Endothelial cell of umbilical vein (primary cell): ENCODE measurements around the gene TTC9. TPM values are rescaled to one million over a fixed set of nuclear protein-coding genes. Genes with fewer than 3 reads are reported as not detected.

Experiments
- BruUV-seq: library from RNA; stranded (reverse); fragments of 400-500 nt; replicated peaks from 2 replicates; lab custom pipeline; 2021; lab: Mats Ljungman, UMichigan
- CTCF ChIA-PET: fragments of 300-600, 350-600 bp; sonication (Branson Sonifier 250); formaldehyde crosslinking; loops from one replicate; lab custom pipeline; 2021; ENCODE audit warnings: antibody characterized with exemption, inconsistent platforms; lab: Charles Lee
- POLR2A ChIA-PET: fragments of 300-600, 350-600 bp; sonication (Branson Sonifier 250); formaldehyde crosslinking; loops from one replicate; lab custom pipeline; 2021; ENCODE audit warnings: antibody characterized with exemption, inconsistent platforms; lab: Charles Lee
- DNase-seq: peaks from one replicate; pipeline ENCODE4 v3.0.0-alpha.2; 2011; ENCODE audit warnings: low read depth, low spot score
- FAIRE-seq: peaks from 2 replicates; lab custom pipeline; 2011; peaks lifted over from hg19 to GRCh38; lab: Jason Lieb, UNC
- H2AFZ ChIP-seq: 2 replicates; pipeline ENCODE4 v1.6.0; 2012; ENCODE audit warnings: low read depth, low read length, control low read depth, inconsistent platforms
- H3K27ac ChIP-seq: 2 replicates; pipeline ENCODE4 v1.5.1; 2011; ENCODE audit warnings: low read depth, mild to moderate bottlenecking, control low read depth, low read length, moderate library complexity; ENCODE audit not compliant: insufficient read depth
- H3K27me3 ChIP-seq, 2 experiments: 2 replicates each; pipeline versions ENCODE4 v1.6.0 to v1.6.1; 2011; ENCODE audit warnings: low read length in 2 of 2, mixed read lengths in 1 of 2; ENCODE audit not compliant: control insufficient read depth in 2 of 2, insufficient read depth in 2 of 2
- H3K36me3 ChIP-seq, 2 experiments: 2 replicates in 1 of 2; 3 replicates in 1 of 2; pipeline ENCODE4 v1.5.1; 2011; ENCODE audit warnings: low read length in 2 of 2, mild to moderate bottlenecking in 1 of 2, moderate library complexity in 1 of 2; ENCODE audit not compliant: control insufficient read depth in 2 of 2, insufficient read depth in 2 of 2; ENCODE audit errors: extremely low read depth in 1 of 2
- H3K4me1 ChIP-seq: 3 replicates; pipeline ENCODE4 v1.5.1; 2011; ENCODE audit warnings: mild to moderate bottlenecking, low read length; ENCODE audit not compliant: control insufficient read depth, insufficient read depth; ENCODE audit errors: extremely low read depth
- H3K4me2 ChIP-seq: 2 replicates; pipeline ENCODE4 v1.6.1; 2011; ENCODE audit warnings: low read length, control low read depth, mixed read lengths; ENCODE audit not compliant: insufficient read depth
- H3K4me3 ChIP-seq, 3 experiments: fragments of 200-600 bp in 1 of 3; sonication (generic), shearing (Covaris generic) in 1 of 3; replicated peaks in 1 of 3; 2 replicates each; pipeline ENCODE4 v1.5.1; 2011 to 2016; ENCODE audit warnings: control low read depth in 3 of 3, low read length in 3 of 3, mild to moderate bottlenecking in 2 of 3, inconsistent platforms in 1 of 3, low read depth in 1 of 3, moderate library complexity in 1 of 3; ENCODE audit not compliant: insufficient read depth in 1 of 3
- H3K79me2 ChIP-seq: 2 replicates; pipeline ENCODE4 v1.6.0; 2012; ENCODE audit warnings: low read length, inconsistent platforms; ENCODE audit not compliant: control insufficient read depth, insufficient read depth
- H3K9ac ChIP-seq: replicated peaks from 2 replicates; pipeline ENCODE3; 2011; ENCODE audit warnings: low read length, control low read depth; ENCODE audit not compliant: insufficient read depth; ENCODE audit errors: extremely low read depth
- H3K9me1 ChIP-seq: replicated peaks from 3 replicates; pipeline ENCODE4 v1.6.0; 2011; ENCODE audit warnings: mild to moderate bottlenecking, low read length; ENCODE audit not compliant: control insufficient read depth, insufficient read depth; ENCODE audit errors: extremely low read depth
- H3K9me3 ChIP-seq: replicated peaks from 2 replicates; pipeline ENCODE4 v1.5.1; 2012; ENCODE audit warnings: low read length, inconsistent platforms; ENCODE audit not compliant: control insufficient read depth, insufficient read depth
- H4K20me1 ChIP-seq: replicated peaks from 2 replicates; pipeline ENCODE3; 2011; ENCODE audit warnings: mild to moderate bottlenecking, low read length; ENCODE audit not compliant: control insufficient read depth, insufficient read depth; ENCODE audit errors: extremely low read depth
- CTCF ChIP-seq, 2 donors: IDR thresholded peaks; 1 replicate in 1 of 2; 2 replicates in 1 of 2; pipeline ENCODE4 v1.5.1; 2011; ENCODE audit warnings: low read length in 2 of 2, mild to moderate bottlenecking in 2 of 2, moderate library complexity in 2 of 2, control low read depth in 1 of 2, inconsistent platforms in 1 of 2, low read depth in 1 of 2; ENCODE audit not compliant: insufficient read depth in 1 of 2; ENCODE audit errors: extremely low read depth in 1 of 2
- EZH2 ChIP-seq: IDR thresholded peaks from 2 replicates; pipeline ENCODE4 v1.6.1; 2012; ENCODE audit warnings: borderline replicate concordance, low read depth, mild to moderate bottlenecking, moderate library complexity, low read length, inconsistent platforms; ENCODE audit not compliant: severe bottlenecking
- FOS ChIP-seq: IDR thresholded peaks from 2 replicates; pipeline ENCODE4 v1.6.1; 2011; ENCODE audit warnings: mild to moderate bottlenecking, low read length, moderate library complexity, borderline replicate concordance; ENCODE audit not compliant: insufficient read depth
- GATA2 ChIP-seq: IDR thresholded peaks from 2 replicates; pipeline ENCODE4 v1.7.0; 2011; ENCODE audit warnings: low read depth, mild to moderate bottlenecking, moderate library complexity, mixed read lengths, low read length; ENCODE audit not compliant: insufficient read length, insufficient read depth
- JUN ChIP-seq: IDR thresholded peaks from 2 replicates; pipeline ENCODE4 v1.6.1; 2011; ENCODE audit warnings: borderline replicate concordance, low read depth; ENCODE audit not compliant: insufficient read length, insufficient read depth
- MAX ChIP-seq: IDR thresholded peaks from 2 replicates; pipeline ENCODE4 v1.6.1; 2011; ENCODE audit not compliant: insufficient read depth, insufficient read length
- POLR2A ChIP-seq: IDR thresholded peaks from 2 replicates; pipeline ENCODE4 v1.6.1; 2012; ENCODE audit warnings: low read depth, mild to moderate bottlenecking, control low read depth, low read length
- dilution Hi-C: fragments of 300-500 bp; cut with MboI; formaldehyde crosslinking; loops from one replicate; pipeline ENCODE4 v1.15.0; 2019; ENCODE audit warnings: low sequenced_read_pairs; ENCODE audit not compliant: extremely low pct_ligation_motif_present
- intact Hi-C: fragments of 100-400 bp; cut with micrococcal nuclease; formaldehyde crosslinking; loops from one replicate; pipeline ENCODE4 v1.10.0; 2022
- polyA plus RNA-seq, 4 experiments: library from polyadenylated mRNA; depleted of rRNA in 3 of 4; stranded (reverse) in 3 of 4; unstranded in 1 of 4; fragments of >200 nt; gene quantifications; 2 replicates each; pipeline versions ENCODE4 v1.2.1 to v1.2.3, GENCODE V29; 2011 to 2012; ENCODE audit warnings: missing spikeins in 1 of 4
- total RNA-seq: library from RNA; stranded (reverse); gene quantifications from 2 replicates; pipeline ENCODE4 v1.2.3, GENCODE V29; 2021

Gene TTC9
- total and polyA plus RNA-seq, 2 donors (not counting 3 experiments of a cell fraction or from before 2014, with no cell fraction given): 0.06 TPM; not detected in 1

- Histone ChIP-seq H2AFZ (no peak overlapping the region), H4K20me1 (no peaks in the 10 kb centered on the region), H3K27me3 (peaks cover 2 to 10% of the 10 kb centered on the region in 2 experiments), H3K27ac (no peak overlapping the region), H3K9me3 (no peaks in the 10 kb centered on the region), H3K4me2 (no peak overlapping the region), H3K9ac (no peak overlapping the region), H3K36me3 (no peaks in the 10 kb centered on the region), H3K4me1 (no peaks in the 10 kb centered on the region), H3K9me1 (no peaks in the 10 kb centered on the region), H3K79me2 (no peaks in the 10 kb centered on the region), H3K4me3 (no peak overlapping the region)
- dilution Hi-C loops (no loop called here), intact Hi-C loops (no loop called here)
- BruUV-seq: no TSS peak
- DNase-seq (no peak), FAIRE-seq (no peak)
- POLR2A ChIA-PET: no interaction called here
- TF ChIP-seq FOS (no peak), EZH2 (no peak), POLR2A (no peak), MAX (no peak), JUN (no peak)
- CTCF ChIA-PET: no interaction called here
Measured at GRCh38 chr14:70611216-70611615, 30.5 kb upstream of the TTC9 start.

GRCh38 chr14:70616646-70617045 lies 25.1 kb upstream of the TTC9 start:
- POLR2A ChIA-PET: no interaction called here
- peaks cover 0 to 3% of the 10 kb centered on the region in 2 experiments for H3K27me3 ChIP-seq
- no peak for TF ChIP-seq GATA2
- TF ChIP-seq CTCF (IDR thresholded peaks at IDR 0.05; ENCODE audit: extremely low read depth in 1 of 2, insufficient read depth in 1 of 2, low read depth in 1 of 2, low read length in 2 of 2): no peak
- TF ChIP-seq MAX: no peak
- TF ChIP-seq EZH2: no peak

More at GRCh38 chr14:70616646-70617045, 25.1 kb upstream of the TTC9 start:
- Histone ChIP-seq H3K4me3 (no peak overlapping the region), H3K79me2 (no peaks in the 10 kb centered on the region), H2AFZ (no peak overlapping the region), H3K9ac (no peak overlapping the region), H4K20me1 (no peaks in the 10 kb centered on the region), H3K9me3 (no peaks in the 10 kb centered on the region), H3K27ac (no peak overlapping the region), H3K9me1 (no peaks in the 10 kb centered on the region), H3K36me3 (no peaks in the 10 kb centered on the region), H3K4me2 (no peak overlapping the region), H3K4me1 (no peaks in the 10 kb centered on the region)
- DNase-seq (no peak), FAIRE-seq (no peak)
- no TSS peak for BruUV-seq
- dilution Hi-C loops (no loop called here), intact Hi-C loops (no loop called here)
- CTCF ChIA-PET: no interaction called here
